OCI-LY7 (cell line): Measurements from ENCODE around the gene EYS.

Experiments
- CTCF ChIP-seq: fragments of 200-600 bp; sonication (generic); conservative IDR thresholded peaks from 2 replicates; pipeline ENCODE4 v1.5.1; 2014; ENCODE audit warnings: mild to moderate bottlenecking, antibody characterized with exemption, low read length, moderate library complexity, mixed read lengths
- EZH2phosphoT487 ChIP-seq: fragments of 200-600 bp; sonication (generic); IDR thresholded peaks from 2 replicates; pipeline ENCODE4 v1.6.1; 2018; ENCODE audit warnings: low read depth, borderline replicate concordance, mild to moderate bottlenecking, mixed run types, antibody characterized with exemption, low read length, moderate library complexity, mixed read lengths

- no peak for TF ChIP-seq CTCF
- TF ChIP-seq EZH2phosphoT487 = no peak
These were observed 1448.3 kb downstream of the EYS start for GRCh38 chr6:64258752-64259151.
